Karpas-422 (cell line): ENCODE results near the gene ZNF775. TPM values are rescaled to one million over a fixed set of nuclear protein-coding genes. Genes with fewer than 3 reads are reported as not detected.

Source experiments
- DNase-seq: peaks from one replicate; pipeline ENCODE4 v3.0.0-alpha.2; 2015
- H2AFZ ChIP-seq: fragments of 200-600 bp; sonication (generic); 2 replicates; pipeline ENCODE4 v1.6.1; 2014; ENCODE audit warnings: antibody characterized with exemption, low read length, mixed read lengths
- H3K27ac ChIP-seq: fragments of 200-600 bp; sonication (generic); 2 replicates; pipeline ENCODE4 v1.5.1; 2014; ENCODE audit warnings: mild to moderate bottlenecking, low read length, moderate library complexity
- H3K27me3 ChIP-seq: fragments of 200-600 bp; sonication (generic); 2 replicates; pipeline ENCODE4 v1.6.1; 2014; ENCODE audit warnings: low read length, mixed read lengths
- H3K36me3 ChIP-seq: fragments of 200-600 bp; sonication (generic); 2 replicates; pipeline ENCODE4 v1.6.1; 2014; ENCODE audit warnings: low read length, mixed read lengths; ENCODE audit not compliant: insufficient read depth
- H3K4me1 ChIP-seq: fragments of 200-600 bp; sonication (generic); 2 replicates; pipeline ENCODE4 v1.6.1; 2014; ENCODE audit warnings: mild to moderate bottlenecking, low read length, mixed read lengths
- H3K4me2 ChIP-seq: fragments of 200-600 bp; sonication (generic); 2 replicates; pipeline ENCODE4 v1.6.1; 2014; ENCODE audit warnings: low read length, low read depth, mild to moderate bottlenecking; ENCODE audit not compliant: poor library complexity, severe bottlenecking
- H3K4me3 ChIP-seq: fragments of 200-600 bp; sonication (generic); 2 replicates; pipeline ENCODE4 v1.5.1; 2014; ENCODE audit warnings: mild to moderate bottlenecking, antibody characterized with exemption, low read length, mixed read lengths
- H3K79me2 ChIP-seq: fragments of 200-600 bp; sonication (generic); 2 replicates; pipeline ENCODE4 v1.6.1; 2014; ENCODE audit warnings: mild to moderate bottlenecking, low read length, mixed read lengths
- H3K9ac ChIP-seq: fragments of 200-600 bp; sonication (generic); 2 replicates; pipeline ENCODE4 v1.6.0; 2014; ENCODE audit warnings: low read length
- H3K9me2 ChIP-seq: fragments of 200-600 bp; sonication (generic), shearing (Covaris generic); replicated peaks from 2 replicates; pipeline ENCODE4 v1.6.0; 2014; ENCODE audit warnings: mild to moderate bottlenecking, low read length, moderate library complexity; ENCODE audit not compliant: insufficient read depth
- H3K9me3 ChIP-seq: fragments of 300-700, 200-600 bp; sonication (generic); 2 replicates; pipeline ENCODE4 v1.6.1; 2014; ENCODE audit warnings: low read length, mixed read lengths
- H4K20me1 ChIP-seq: fragments of 200-600 bp; sonication (generic); 2 replicates; pipeline ENCODE4 v1.6.1; 2014; ENCODE audit warnings: mild to moderate bottlenecking, antibody characterized with exemption, low read length, low read depth; ENCODE audit not compliant: insufficient read depth
- total RNA-seq: library from RNA; depleted of rRNA; stranded (reverse); fragments of >200 nt; shearing (Covaris generic); gene quantifications from 2 replicates; pipeline ENCODE4 v1.2.3, GENCODE V29; 2014; ENCODE audit warnings: low replicate concordance

ZNF775 gene
- total RNA-seq, 1 experiment from 2014 or later, result 1.5 TPM

DNA sequence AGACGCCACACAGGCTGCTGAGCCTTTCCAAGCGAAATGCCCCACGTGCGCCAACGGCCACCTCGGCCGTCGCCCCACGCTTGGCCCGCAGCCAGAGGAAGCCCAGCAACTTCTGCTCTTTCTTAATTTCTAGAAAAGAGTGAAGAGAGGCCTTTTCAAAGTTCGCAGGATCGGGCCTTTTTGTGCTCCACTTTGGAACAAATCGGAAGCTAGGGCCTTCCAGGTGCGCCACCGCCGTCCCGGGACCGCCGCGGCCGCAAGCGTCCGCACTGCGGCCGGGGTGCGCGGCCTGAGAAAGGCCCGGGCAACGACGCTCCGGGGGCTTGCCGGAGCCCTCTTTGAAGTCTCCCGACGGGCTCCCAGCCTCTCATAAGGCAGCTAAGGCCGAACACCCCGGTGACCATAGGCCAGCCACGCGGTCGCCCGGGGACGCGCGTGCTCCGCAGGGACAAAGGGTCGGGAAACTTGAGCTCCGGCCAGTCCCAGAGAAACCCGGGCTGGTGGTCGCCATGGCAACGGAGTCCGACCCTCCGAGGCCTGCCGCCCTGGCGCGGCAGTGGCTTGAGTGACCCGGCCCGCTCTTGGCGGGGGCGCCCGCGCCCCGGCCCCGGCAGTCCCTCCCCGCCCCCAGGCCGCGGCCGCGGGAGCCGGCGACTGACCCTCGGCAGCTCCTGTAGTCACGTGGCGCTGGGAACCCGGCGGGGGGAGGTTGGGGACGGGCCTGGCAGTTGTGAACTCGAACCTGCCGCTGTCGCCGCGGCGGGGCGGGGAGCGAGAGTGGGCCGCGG, 10.8 kb upstream of the ZNF775 start, which contains the start of gene REPIN1:
Gene REPIN1, plus strand, starts transcription at position 727 of the 788 bp plus-strand sequence. CDS start 890 bp downstream, outside the sequence.
- Histone ChIP-seq H3K9ac (peak within 1 kb of the TSS; percentile 99), H3K4me1 (peaks cover 37% of the 10 kb centered on the region), H3K4me2 (peak within 1 kb of the TSS; percentile 90), H3K27me3 (no peaks in the 10 kb centered on the region), H3K4me3 (peak within 1 kb of the TSS; percentile 99), H3K36me3 (peaks cover 5% of the 10 kb centered on the region; the same call in 1 of the 2 replicates), H3K27ac (peak within 1 kb of the TSS; percentile 69), H4K20me1 (peaks cover 4% of the 10 kb centered on the region; the same call in 1 of the 2 replicates), H3K9me2 (no peaks in the 10 kb centered on the region), H3K79me2 (peaks cover 22% of the 10 kb centered on the region), H2AFZ (peak within 1 kb of the TSS; percentile 88), H3K9me3 (no peaks in the 10 kb centered on the region)
- peak; percentile 92 for DNase-seq

DNA sequence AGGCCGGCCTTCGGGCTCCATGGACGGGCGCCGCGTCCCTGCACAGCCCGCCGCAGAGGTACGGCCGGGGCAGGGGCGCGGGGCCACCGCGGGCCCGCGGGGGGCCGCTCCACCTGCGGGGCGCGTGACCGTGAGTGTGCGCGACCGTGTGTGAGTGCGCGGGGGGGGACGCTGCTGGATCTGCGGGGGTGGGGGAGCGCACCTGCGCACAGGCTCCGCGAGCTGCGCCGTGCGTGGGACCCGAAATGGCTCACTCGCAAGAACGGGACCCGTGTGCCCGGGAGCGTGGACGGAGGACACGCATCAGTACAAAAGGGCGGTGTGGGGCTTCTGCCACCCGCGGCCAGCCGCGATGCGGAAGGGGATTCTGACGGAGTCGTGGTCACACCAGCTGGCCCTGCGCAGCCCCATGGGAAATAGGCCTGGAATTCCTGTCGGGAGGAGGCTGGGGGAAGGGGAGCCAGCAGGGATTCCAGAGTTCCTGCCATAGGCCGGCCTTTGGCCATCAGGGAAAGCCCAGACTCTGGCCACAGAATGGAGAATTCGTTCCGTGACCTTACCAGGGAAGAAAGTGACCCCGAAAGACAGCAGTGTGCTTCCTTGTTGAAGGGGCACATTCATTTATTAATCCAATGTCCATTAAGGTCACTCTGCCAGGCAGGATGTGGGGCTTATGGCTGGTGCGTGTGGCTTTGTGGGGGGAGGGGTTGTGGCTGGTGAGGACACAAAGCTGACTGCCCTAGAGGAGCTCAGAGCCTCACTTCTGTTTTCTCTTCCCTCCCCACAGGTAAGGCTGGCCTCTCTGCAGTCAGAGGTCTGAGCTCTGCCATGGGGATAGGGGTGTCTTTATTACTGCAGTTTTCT, 10.0 kb upstream of the ZNF775 start:
- Histone ChIP-seq H2AFZ (peak overlapping the region; percentile 88), H3K27me3 (no peaks in the 10 kb centered on the region), H3K4me1 (peaks cover 32% of the 10 kb centered on the region), H3K4me3 (peak overlapping the region; percentile 99), H3K9me3 (no peaks in the 10 kb centered on the region), H3K9me2 (no peaks in the 10 kb centered on the region), H3K36me3 (peaks cover 13% of the 10 kb centered on the region), H3K27ac (peak overlapping the region; percentile 69), H3K4me2 (peak overlapping the region; percentile 90), H3K9ac (peak overlapping the region; percentile 99), H3K79me2 (peaks cover 22% of the 10 kb centered on the region), H4K20me1 (peaks cover 12% of the 10 kb centered on the region; the same call in 1 of the 2 replicates)
- peak; percentile 83 for DNase-seq

DNA sequence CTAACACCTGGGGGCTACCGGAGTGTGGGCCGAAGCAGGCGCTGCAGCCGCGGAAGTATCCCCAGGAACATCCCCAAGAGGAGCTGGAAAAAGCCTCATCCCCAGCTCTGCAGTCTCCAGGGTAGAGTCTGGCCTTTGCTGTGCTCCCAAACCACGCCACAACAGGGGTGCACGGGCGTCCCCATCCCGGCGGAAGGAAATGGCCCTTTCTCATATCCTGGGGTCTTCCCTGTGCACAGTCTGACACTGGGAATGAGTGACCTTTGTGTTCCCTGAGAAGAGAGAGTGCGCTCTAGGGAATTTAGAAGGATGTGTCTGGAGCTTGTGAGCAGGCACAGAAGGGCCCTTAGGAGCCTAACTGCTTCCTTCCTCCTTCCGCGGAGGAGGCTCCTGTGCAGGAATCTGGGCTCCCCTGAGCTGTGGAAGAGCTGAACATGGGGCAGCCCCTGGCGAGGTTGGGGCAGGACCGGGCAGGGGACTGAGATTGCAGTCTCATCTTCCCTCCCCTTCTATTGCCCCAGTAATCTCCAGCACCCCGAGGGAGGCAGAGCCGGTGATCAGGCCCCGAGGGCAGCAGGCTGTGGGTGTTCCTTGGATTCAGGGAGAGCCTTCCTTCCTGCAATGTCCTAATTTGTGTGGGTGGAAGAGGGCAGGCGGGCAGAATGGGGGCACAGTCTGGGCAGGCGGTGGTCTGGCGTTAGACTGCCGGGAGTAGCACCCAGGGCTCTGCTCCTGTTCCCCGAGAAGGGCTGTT, 9.2 kb upstream of the ZNF775 start:
- Histone ChIP-seq H3K79me2 (peaks cover 22% of the 10 kb centered on the region), H3K27ac (no peak overlapping the region), H3K36me3 (peaks cover 15% of the 10 kb centered on the region), H3K9me2 (no peaks in the 10 kb centered on the region), H2AFZ (no peak overlapping the region), H3K4me3 (peak overlapping the region; percentile 99), H3K9ac (peak overlapping the region; percentile 99), H3K9me3 (no peaks in the 10 kb centered on the region), H3K4me2 (peak overlapping the region; percentile 90), H3K4me1 (peaks cover 31% of the 10 kb centered on the region), H4K20me1 (peaks cover 12% of the 10 kb centered on the region; the same call in 1 of the 2 replicates), H3K27me3 (no peaks in the 10 kb centered on the region)
- DNase-seq, result no peak

DNA sequence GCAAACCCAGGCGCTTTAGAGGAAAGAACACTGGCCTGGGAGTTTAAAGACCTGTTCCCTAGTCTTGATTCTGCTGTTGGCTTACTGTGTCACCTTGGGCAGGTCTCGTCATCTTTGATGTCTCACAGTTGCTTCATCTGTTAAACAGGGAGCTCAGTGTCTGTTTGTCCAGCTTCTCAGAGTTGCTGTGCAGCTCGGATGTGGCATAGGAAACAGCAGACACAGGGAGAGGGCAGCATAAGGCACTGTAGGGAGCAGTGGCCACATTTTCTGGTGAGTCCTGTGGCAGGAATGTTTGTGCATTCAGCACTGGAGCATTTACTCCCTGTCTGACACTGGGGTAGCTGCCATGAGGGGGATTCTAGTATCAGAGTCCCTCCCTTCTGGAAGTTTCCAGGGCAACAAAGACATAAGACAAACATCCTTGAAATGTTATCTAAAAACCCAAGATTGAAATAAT, 8.5 kb upstream of the ZNF775 start:
- H3K9me3 ChIP-seq, result no peaks in the 10 kb centered on the region
- peaks cover 15% of the 10 kb centered on the region for H3K36me3 ChIP-seq
- H3K27me3 ChIP-seq, result no peaks in the 10 kb centered on the region
- DNase-seq, result no peak
- peak overlapping the region; percentile 99; the same call in 1 of the 2 replicates for H3K9ac ChIP-seq
- peak overlapping the region; percentile 90 for H3K4me2 ChIP-seq
- no peak overlapping the region for H2AFZ ChIP-seq
- peaks cover 31% of the 10 kb centered on the region for H3K4me1 ChIP-seq
- H4K20me1 ChIP-seq, result peaks cover 12% of the 10 kb centered on the region; the same call in 1 of the 2 replicates
- H3K4me3 ChIP-seq, result no peak overlapping the region
- no peaks in the 10 kb centered on the region for H3K9me2 ChIP-seq
- peaks cover 22% of the 10 kb centered on the region for H3K79me2 ChIP-seq
- no peak overlapping the region for H3K27ac ChIP-seq

DNA sequence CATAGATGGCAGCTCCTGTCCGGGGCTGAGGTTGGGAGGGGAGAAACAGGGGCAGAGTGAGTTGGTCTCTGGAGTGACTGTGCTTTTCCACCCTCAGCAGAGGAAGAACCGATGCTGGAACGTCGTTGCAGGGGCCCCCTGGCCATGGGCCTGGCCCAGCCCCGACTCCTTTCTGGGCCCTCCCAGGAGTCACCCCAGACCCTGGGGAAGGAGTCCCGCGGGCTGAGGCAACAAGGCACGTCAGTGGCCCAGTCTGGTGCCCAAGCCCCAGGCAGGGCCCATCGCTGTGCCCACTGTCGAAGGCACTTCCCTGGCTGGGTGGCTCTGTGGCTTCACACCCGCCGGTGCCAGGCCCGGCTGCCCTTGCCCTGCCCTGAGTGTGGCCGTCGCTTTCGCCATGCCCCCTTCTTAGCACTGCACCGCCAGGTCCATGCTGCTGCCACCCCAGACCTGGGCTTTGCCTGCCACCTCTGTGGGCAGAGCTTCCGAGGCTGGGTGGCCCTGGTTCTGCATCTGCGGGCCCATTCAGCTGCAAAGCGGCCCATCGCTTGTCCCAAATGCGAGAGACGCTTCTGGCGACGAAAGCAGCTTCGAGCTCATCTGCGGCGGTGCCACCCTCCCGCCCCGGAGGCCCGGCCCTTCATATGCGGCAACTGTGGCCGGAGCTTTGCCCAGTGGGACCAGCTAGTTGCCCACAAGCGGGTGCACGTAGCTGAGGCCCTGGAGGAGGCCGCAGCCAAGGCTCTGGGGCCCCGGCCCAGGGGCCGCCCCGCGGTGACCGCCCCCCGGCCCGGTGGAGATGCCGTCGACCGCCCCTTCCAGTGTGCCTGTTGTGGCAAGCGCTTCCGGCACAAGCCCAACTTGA, 7.8 kb upstream of the ZNF775 start:
- peaks cover 24% of the 10 kb centered on the region for H3K4me1 ChIP-seq
- H3K4me3 ChIP-seq, result no peak overlapping the region

DNA sequence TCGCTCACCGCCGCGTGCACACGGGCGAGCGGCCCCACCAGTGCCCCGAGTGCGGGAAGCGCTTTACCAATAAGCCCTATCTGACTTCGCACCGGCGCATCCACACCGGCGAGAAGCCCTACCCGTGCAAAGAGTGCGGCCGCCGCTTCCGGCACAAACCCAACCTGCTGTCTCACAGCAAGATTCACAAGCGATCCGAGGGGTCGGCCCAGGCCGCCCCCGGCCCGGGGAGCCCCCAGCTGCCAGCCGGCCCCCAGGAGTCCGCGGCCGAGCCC, 7.2 kb upstream of the ZNF775 start:
- Histone ChIP-seq H3K4me2 (no peak overlapping the region), H4K20me1 (peaks cover 12% of the 10 kb centered on the region; the same call in 1 of the 2 replicates), H3K4me3 (no peak overlapping the region), H3K9ac (no peak overlapping the region), H3K9me2 (no peaks in the 10 kb centered on the region), H3K27me3 (no peaks in the 10 kb centered on the region), H3K27ac (no peak overlapping the region), H3K36me3 (peaks cover 15% of the 10 kb centered on the region), H3K9me3 (no peaks in the 10 kb centered on the region), H3K79me2 (peaks cover 22% of the 10 kb centered on the region), H2AFZ (no peak overlapping the region), H3K4me1 (peaks cover 23% of the 10 kb centered on the region)
- no peak for DNase-seq

More for the DNA sequence above, 7.8 kb upstream of the ZNF775 start:
- H3K27ac ChIP-seq, result no peak overlapping the region
- no peaks in the 10 kb centered on the region for H3K9me3 ChIP-seq
- no peaks in the 10 kb centered on the region for H3K9me2 ChIP-seq
- H4K20me1 ChIP-seq, result peaks cover 12% of the 10 kb centered on the region; the same call in 1 of the 2 replicates
- no peak overlapping the region for H3K4me2 ChIP-seq
- no peak overlapping the region for H2AFZ ChIP-seq
- DNase-seq, result no peak
- no peaks in the 10 kb centered on the region for H3K27me3 ChIP-seq
- H3K79me2 ChIP-seq, result peaks cover 22% of the 10 kb centered on the region
- H3K36me3 ChIP-seq, result peaks cover 15% of the 10 kb centered on the region
- H3K9ac ChIP-seq, result no peak overlapping the region

DNA sequence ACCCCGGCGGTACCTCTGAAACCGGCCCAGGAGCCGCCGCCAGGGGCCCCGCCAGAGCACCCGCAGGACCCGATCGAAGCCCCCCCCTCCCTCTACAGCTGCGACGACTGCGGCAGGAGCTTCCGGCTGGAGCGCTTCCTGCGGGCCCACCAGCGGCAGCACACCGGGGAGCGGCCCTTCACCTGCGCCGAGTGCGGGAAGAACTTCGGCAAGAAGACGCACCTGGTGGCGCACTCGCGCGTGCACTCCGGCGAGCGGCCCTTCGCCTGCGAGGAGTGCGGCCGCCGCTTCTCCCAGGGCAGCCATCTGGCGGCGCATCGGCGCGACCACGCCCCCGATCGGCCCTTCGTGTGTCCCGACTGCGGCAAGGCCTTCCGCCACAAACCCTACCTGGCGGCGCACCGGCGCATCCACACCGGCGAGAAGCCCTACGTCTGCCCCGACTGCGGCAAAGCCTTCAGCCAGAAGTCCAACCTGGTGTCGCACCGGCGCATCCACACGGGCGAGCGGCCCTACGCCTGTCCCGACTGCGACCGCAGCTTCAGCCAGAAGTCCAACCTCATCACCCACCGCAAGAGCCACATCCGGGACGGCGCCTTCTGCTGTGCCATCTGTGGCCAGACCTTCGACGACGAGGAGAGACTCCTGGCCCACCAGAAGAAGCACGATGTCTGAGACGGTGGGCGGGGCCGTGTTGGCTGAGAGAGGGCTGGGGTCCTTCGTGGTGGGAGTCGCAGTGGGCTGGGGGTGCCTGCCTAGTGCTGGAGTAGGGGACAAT, 6.7 kb upstream of the ZNF775 start:
- no peaks in the 10 kb centered on the region for H3K9me2 ChIP-seq
- no peaks in the 10 kb centered on the region for H3K27me3 ChIP-seq
- no peak for DNase-seq
- H2AFZ ChIP-seq, result no peak overlapping the region
- no peak overlapping the region for H3K4me3 ChIP-seq
- no peak overlapping the region for H3K4me2 ChIP-seq
- peaks cover 12% of the 10 kb centered on the region; the same call in 1 of the 2 replicates for H4K20me1 ChIP-seq
- H3K9ac ChIP-seq, result no peak overlapping the region
- H3K9me3 ChIP-seq, result no peaks in the 10 kb centered on the region
- H3K79me2 ChIP-seq, result peaks cover 22% of the 10 kb centered on the region
- peaks cover 22% of the 10 kb centered on the region for H3K4me1 ChIP-seq
- peaks cover 15% of the 10 kb centered on the region for H3K36me3 ChIP-seq
- no peak overlapping the region for H3K27ac ChIP-seq
